ENCODE data around the gene C14orf119.
A peak's percentile ranks its signal among the peaks of the same experiment; 100 is the strongest.
"Not testable (repeated sequence)": the region's sequence is repeated elsewhere in the genome, so short reads cannot be mapped to it uniquely, and the experiment has no call there.

The C14orf119 gene

DNA sequence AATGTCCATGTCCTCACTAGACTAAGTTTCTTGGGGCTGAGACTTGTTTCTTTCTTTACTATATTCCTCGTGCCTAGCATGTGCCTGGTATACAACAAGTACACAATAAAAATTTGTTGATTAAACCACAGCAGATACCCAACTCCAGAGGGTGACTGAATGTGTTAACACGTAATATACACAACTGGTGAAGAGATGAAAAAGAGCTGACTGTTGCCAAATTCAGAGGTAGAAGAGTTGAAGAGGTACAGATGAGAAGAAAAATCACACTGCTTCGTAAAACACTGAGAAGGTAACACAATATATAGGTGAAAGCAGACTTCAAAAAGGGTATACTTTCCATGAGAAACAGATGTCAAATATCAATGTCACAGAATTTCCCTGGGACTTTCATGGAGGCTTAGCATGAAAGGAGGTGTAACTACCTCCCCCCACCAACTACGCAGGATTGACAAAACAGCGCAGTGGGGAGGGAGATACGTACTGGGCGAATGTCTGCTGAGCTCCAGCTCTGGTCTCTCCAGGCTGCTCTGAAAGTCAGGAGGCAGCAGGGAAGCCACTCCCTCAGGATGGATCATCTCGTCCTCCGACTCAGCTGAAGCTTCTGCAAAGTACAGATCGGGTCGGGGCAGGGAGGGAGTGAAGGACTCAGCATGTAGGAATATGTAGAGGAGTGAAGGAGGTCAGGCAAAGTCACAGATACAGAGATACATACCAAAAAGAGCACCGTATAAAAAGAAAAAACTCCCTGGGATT, 5.6 kb upstream of the C14orf119 start:
- DNase-seq (ENCODE audit: low spot score), result no peak

GRCh38 chr14:23090254-23090636, 5.1 kb upstream of the C14orf119 start:
- no peak for DNase-seq (ENCODE audit: low spot score)

DNA sequence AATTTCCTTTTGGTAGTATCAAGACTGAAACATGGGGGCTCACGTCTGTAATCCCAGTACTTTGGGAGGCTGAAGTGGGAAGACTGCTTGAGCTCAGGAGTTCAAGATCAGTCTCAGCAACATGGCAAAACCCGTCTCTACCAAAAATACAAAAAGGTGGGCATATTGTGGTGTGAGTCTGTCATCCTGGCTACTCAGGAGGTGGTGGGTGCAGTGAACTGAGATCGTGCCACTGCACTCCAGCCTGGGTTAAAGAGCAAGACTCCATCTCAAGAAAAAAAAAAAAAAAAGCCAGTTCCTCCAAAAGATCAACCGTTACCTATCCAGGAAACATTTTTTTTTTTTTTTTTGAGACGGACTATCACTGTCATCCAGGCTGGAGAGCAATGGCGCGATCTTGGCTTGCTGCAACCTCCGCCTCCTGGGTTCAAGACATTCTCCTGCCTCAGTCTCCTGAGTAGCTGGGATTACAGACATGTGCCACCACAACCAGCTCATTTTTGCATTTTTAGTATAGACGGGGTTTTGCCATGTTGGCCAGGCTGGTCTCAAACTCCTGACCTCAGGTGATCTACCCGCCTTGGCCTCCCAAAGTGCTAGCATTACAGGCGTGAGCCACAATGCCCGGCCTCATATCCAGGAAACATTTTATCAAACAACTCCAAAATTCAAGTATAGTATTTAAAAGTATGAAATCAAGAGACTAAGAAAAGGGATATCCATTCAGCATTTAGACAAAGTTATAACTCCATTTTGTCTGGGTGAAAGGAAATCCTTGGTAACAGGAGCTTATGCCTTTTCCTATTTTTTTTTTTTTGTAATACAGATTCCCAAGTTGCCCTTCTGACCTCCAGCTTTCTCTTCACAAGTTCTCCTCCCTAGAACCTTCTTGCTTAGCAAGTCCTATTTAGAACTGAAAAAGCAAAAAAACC, 3.7 kb upstream of the C14orf119 start:
- no peak for DNase-seq (ENCODE audit: low spot score)

GRCh38 chr14:23093104-23093503, 2.2 kb upstream of the C14orf119 start:
- DNase-seq (ENCODE audit: low spot score), result no peak

GRCh38 chr14:23093526-23093925, 1.8 kb upstream of the C14orf119 start:
- no peak for DNase-seq (ENCODE audit: low spot score)

GRCh38 chr14:23093991-23094665, 1.2 kb upstream of the C14orf119 start:
- no peak for DNase-seq (ENCODE audit: low spot score)

DNA sequence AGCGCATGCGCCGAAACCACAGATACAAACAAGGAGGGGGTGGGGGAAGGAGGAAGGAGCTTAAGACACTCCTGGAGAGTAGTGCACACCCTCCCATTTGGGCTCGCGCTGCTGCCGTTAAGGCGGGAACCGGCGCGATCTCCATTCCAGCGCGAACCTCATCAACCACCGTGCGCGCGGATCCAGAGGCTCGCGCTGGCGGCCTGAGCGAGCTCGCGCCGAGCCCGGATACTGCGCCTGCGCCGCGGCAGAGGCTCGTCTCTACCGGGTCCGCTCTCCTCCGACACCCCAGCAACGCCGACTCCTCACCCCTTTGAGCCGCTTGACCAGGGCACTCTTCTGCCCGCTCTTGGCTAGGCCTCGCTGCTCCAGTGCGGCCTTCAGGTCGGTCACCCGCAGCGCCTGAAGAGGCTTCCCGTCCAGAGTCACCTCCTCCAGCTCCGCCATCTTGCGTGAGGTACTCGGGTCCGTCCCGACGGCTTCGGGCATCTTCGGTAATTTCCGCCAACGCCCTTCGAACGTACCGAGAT, 574 bp upstream of the C14orf119 start, which contains the start of gene ACIN1:
TSS of gene ACIN1 (minus strand) at position 471 of the 530 bp plus-strand sequence. CDS start at position 447, 24 bp downstream.
- peak; percentile 78 for DNase-seq (ENCODE audit: low spot score)

DNA sequence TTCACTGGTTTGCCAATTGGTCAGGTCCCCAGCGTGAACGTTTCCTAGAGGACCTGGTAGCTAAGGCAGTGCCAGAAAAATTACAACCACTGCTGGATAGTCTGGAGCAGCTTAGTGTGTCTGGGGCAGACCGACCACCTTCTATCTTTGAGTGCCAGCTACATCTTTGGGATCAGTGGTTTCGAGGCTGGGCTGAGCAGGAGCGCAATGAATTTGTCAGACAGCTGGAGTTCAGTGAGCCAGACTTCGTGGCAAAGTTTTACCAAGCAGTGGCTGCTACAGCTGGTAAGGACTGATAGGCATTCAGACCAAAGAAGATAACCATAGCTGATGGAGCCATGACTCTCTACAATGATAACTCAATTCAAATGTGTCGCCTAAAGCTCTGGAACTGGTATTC, 2.5 kb downstream of the C14orf119 start:
- DNase-seq (ENCODE audit: low spot score), result no peak

DNA sequence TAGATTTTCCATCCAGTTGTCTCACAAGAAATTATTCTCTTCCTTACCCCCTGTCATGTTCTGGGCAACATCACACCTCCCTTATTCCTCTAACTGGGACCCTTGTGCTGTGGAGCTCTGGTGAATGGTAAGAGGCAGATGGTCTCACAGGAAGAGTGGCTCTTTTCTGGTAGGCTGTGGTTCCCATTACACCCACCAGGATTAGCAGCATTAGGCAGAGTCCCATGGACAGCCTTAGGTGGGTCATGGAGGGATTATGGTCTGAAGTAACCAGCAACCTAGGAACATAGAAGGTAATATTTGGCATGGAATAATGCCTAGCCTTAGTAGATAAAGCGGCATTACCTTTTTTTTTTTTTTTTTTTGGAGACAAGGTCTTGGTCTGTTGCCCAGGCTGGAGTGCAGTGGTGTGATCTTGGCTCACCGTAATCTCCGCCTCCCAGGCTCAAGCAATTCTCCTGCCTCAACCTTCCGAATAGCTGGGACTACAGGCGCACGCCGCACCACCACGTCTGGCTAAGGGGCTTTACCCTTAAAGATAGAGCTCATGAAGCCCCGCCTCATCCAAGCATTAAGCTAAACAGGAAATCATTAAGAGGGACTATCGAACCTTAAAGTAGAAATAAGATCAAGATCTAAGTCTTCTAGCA, 4.0 kb downstream of the C14orf119 start:
- no peak for DNase-seq (ENCODE audit: low spot score)

DNA sequence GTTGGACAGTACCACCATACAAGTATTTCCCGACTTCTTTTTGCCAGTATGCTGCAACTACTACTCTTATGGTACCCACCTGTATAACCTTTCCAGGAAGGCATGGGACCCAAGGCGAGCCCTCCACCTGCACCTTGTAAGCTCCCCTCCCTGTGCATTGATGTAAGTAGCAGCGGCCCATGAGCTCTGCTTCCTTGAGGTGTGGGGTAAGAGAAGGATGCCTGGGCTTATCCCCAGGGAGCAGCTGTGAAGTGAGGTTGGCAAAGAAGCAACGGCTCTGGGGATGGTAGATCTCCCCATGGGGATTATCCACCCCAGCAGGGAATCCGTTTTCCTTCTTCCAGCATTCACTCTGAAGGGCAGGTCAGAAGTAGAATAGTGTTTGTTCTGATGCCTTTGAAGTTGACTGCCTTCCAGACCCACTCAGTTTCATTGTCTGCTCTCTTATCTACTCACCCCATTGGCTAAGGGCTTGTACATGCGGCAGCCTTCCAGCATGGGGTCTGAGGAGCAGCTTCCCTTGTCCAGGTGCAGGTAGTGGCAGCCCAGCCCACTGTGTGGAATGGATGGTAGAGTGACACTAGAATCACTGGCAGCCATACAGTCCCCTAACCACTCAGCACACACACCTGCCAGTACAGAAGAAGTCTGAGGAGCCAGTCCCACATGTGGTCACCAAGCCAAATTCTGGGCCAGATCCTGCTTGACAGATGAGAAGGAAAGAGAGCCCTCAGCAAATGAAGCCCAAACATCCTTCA, 6.1 kb downstream of the C14orf119 start:
- no peak for DNase-seq (ENCODE audit: low spot score)

GRCh38 chr14:23101986-23102625, 6.8 kb downstream of the C14orf119 start:
- DNase-seq (ENCODE audit: low spot score), result no peak

DNA sequence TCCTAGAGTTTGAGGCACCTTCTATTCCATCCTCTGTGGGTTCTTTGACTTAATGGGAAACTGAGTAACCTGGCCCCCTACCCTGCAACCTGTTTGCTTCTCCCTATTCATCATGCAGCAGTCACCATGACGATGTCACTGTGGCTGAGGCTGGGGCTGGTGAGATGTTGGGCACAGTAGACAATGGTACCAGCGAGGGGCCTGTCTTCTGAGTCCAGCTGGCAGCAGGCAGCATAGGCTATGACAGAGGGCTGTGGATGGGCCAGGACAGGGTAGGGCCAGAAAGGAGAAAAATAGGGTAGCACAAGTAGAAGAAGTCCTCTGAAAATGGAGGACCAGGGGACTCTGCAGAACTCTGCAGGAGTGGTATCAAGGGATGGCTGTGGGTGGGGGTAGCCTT, 7.5 kb downstream of the C14orf119 start:
- DNase-seq (ENCODE audit: low spot score), result no peak

DNA sequence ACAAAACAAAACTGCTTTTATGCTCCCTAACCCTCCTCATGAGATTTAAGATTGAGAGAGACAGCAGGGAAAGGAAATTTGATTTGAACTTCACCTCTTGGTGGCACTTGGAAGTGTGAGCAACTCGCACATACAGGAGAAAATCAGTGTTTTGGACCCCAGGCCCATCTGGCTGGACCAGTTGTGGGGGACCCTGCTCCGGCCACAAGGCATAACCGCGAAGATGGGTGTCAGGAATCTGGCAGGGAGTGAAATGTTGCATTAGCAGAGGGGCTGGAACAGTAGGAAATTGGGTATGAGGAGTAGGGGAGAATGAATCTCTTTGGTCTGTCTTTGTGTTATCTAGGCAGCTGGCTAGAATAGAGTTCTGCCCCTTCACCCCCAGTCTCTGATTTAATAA, 8.3 kb downstream of the C14orf119 start:
- DNase-seq (ENCODE audit: low spot score), result no peak

DNA sequence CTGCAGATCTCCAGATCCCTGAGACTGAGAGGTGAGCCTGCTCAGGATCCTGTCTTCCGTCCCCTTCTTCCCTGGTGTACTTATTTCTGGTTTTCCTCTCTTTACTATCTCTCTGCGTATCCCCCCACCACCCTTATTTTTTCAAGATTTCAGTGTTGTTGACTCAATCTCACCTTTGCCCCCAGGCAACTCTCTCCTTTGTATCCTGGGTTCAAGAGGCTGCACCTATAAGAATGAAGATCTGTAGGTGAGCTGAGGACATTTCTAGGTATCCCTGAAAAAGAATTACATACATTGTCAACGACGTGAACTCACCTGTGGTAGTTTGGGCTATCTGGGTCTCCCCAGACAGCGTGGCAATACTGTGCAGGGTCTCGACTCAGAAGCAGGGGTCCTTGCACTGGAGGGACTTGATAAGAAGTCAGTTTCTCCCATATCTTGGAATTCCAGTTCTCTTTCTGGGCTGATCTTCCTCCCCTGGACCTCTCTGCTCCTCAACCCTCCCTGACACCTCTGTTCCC, 8.8 kb downstream of the C14orf119 start:
- no peak for DNase-seq (ENCODE audit: low spot score)

- DNase-seq (ENCODE audit: low spot score), result no peak
Observed at GRCh38 chr14:23104591-23105347, 9.5 kb downstream of the C14orf119 start, which contains the start of gene CIROP. CIROP (minus strand) TSS chr14:23104989; CDS start chr14:23104920, 69 bp downstream.

DNA sequence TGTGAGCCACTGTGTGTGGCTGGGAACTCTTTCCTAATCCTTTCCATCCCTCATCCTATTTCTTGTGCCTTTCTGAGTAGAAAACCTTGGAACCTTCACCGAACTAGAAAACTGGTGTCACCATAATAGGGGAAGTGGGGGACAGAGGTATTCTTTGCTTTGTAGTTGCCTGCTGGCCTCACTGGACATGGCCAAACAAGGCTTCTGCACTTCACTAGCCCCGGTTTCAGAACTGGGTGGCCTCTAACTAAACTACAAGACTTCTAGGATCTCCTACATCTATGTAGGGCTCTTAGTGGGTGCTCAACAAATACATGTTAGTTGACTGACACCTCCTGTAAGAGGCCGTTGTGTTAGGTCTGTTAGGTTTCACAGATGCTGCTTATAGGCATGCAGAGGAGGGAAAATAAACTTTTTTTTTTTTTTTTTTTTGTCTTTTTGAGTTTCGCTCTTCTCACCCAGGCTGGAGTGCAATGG, 10.1 kb downstream of the C14orf119 start:
- no peak for DNase-seq (ENCODE audit: low spot score)

DNA sequence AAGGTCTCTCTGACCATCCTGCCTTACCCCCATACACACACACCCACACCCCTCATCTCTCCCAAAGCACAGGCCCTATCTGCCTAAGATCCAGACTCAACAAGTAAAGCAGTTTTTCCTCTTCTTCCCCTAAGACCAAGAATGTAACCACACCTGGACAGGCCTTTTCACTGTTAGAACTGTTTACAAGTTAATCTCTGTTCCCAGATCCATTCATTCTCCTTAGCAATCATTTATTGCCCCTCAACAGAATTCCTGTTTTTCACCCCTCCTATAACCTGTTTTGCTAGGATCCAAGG, 11.4 kb downstream of the C14orf119 start:
- no peak for DNase-seq (ENCODE audit: low spot score)

DNA sequence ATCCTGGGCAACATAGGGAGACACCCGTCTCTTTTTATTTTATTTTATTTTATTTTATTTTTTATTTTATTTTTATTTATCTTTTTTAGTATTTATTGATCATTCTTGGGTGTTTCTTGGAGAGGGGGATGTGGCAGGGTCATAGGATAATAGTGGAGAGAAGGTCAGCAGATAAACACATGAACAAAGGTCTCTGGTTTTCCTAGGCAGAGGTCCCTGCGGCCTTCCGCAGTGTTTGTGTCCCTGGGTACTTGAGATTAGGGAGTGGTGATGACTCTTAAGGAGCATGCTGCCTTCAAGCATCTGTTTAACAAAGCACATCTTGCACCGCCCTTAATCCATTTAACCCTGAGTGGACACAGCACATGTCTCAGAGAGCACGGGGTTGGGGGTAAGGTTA, 12.3 kb downstream of the C14orf119 start:
- not testable (repeated sequence) for DNase-seq (ENCODE audit: low spot score)

DNA sequence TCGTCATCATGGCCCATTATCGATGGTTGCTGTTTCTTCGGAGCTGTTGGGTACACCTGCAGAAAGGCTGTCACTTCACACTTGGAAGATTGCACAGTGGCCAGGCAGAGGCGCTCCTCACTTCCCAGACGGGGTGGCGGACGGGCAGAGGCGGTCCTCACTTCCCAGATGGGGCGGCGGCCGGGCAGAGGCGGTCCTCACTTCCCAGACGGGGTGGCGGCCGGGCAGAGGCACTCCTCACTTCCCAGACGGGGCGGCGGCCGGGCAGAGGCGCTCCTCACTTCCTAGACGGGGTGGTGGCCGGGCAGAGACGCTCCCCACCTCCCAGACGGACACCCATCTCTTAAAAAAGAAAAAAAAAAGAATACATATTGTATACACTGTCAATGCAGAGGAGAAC, 12.9 kb downstream of the C14orf119 start:
- DNase-seq (ENCODE audit: low spot score), result not testable (repeated sequence)
